Thyroid gland (tissue), 4 donors: ENCODE data around the gene DAZL.

Source experiments
- CTCF ChIP-seq, 6 experiments: fragments of 200-600 bp in 3 of 6; fragments of 450-650 bp in 3 of 6; sonication (generic) in 3 of 6; IDR thresholded peaks; one replicate each; pipeline ENCODE4 v1.5.1; 2016 to 2019; ENCODE audit warnings: antibody characterized with exemption in 6 of 6, mild to moderate bottlenecking in 2 of 6, inconsistent platforms in 1 of 6, moderate library complexity in 1 of 6
- POLR2A ChIP-seq, 2 donors: fragments of 450-650 bp; IDR thresholded peaks; one replicate each; pipeline ENCODE4 v1.6.1; 2017; ENCODE audit warnings: antibody characterized with exemption in 2 of 2, mild to moderate bottlenecking in 2 of 2, moderate library complexity in 1 of 2

GRCh38 chr3:16543242-16543864 lies 61.9 kb downstream of the DAZL start:
- TF ChIP-seq CTCF (IDR thresholded peaks at IDR 0.05) (no peak), POLR2A (IDR thresholded peaks at IDR 0.05) (no peak)
